Duodenal mucosa (tissue), 2 donors: Measurements from ENCODE around the gene IGSF5.
"Not testable (repeated sequence)": the region's sequence is repeated elsewhere in the genome, so short reads cannot be mapped to it uniquely, and the experiment has no call there.

Source experiments
- H3K27ac ChIP-seq: one replicate; pipeline ENCODE4 v1.7.0; 2013; ENCODE audit warnings: low read depth, low read length
- H3K27me3 ChIP-seq, 2 donors: one replicate each; pipeline ENCODE4 v1.7.0; 2013; ENCODE audit warnings: low read length in 2 of 2, control low read depth in 1 of 2; ENCODE audit not compliant: insufficient read depth in 2 of 2, control insufficient read depth in 1 of 2
- H3K36me3 ChIP-seq, 2 donors: one replicate each; pipeline ENCODE4 v1.7.0; 2013; ENCODE audit warnings: low read length in 2 of 2, control low read depth in 1 of 2; ENCODE audit not compliant: insufficient read depth in 2 of 2, control insufficient read depth in 1 of 2
- H3K4me1 ChIP-seq, 2 donors: one replicate each; pipeline ENCODE4 v1.7.0; 2013; ENCODE audit warnings: low read length in 2 of 2, control low read depth in 1 of 2; ENCODE audit not compliant: insufficient read depth in 2 of 2, control insufficient read depth in 1 of 2
- H3K4me3 ChIP-seq, 2 donors: one replicate each; pipeline ENCODE4 v1.7.0; 2013; ENCODE audit warnings: low read length in 2 of 2, low read depth in 1 of 2
- H3K9ac ChIP-seq, 2 donors: one replicate each; pipeline ENCODE4 v1.7.0; 2013; ENCODE audit warnings: low read length in 2 of 2, low read depth in 1 of 2
- H3K9me3 ChIP-seq, 2 donors: one replicate each; pipeline ENCODE4 v1.7.0; 2013; ENCODE audit warnings: low read length in 2 of 2, control low read depth in 1 of 2; ENCODE audit not compliant: control insufficient read depth in 1 of 2

Gene IGSF5

GRCh38 chr21:39737376-39738000, 7.5 kb upstream of the IGSF5 start:
- no peaks in the 10 kb centered on the region for H3K36me3 ChIP-seq
- H3K27me3 ChIP-seq, result no peaks in the 10 kb centered on the region
- no peak overlapping the region for H3K27ac ChIP-seq
- H3K4me1 ChIP-seq, result no peaks in the 10 kb centered on the region
- H3K9ac ChIP-seq, result no peak overlapping the region
- no peak overlapping the region for H3K4me3 ChIP-seq
- H3K9me3 ChIP-seq, result no peaks in the 10 kb centered on the region

DNA sequence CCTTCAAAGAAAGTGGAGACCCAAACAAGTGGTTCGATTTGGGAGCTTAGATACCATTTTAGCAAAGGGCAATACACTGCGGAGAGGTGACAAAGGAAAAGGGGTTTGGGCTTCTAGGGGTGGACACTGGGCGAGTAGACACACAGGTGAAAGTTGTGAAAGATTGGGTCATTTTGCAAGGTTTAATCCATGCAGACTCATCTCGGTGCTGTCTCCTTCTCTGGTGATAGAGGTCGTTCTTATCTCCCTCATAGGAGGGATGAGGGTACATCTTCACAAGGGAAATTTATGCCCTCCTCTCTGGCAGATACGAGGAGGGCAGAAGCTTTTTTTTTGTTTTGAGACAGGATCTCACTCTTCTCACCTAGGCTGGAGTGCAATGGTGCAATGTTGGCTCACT, 6.4 kb upstream of the IGSF5 start:
- H3K9me3 ChIP-seq, result no peaks in the 10 kb centered on the region
- H3K36me3 ChIP-seq, result no peaks in the 10 kb centered on the region
- H3K27ac ChIP-seq, result no peak overlapping the region
- no peaks in the 10 kb centered on the region for H3K4me1 ChIP-seq
- H3K9ac ChIP-seq, result no peak overlapping the region
- no peak overlapping the region for H3K4me3 ChIP-seq
- H3K27me3 ChIP-seq, result no peaks in the 10 kb centered on the region

GRCh38 chr21:39739531-39739930, 5.5 kb upstream of the IGSF5 start:
- H3K4me1 ChIP-seq, H3K9me3 ChIP-seq: not testable (repeated sequence)

DNA sequence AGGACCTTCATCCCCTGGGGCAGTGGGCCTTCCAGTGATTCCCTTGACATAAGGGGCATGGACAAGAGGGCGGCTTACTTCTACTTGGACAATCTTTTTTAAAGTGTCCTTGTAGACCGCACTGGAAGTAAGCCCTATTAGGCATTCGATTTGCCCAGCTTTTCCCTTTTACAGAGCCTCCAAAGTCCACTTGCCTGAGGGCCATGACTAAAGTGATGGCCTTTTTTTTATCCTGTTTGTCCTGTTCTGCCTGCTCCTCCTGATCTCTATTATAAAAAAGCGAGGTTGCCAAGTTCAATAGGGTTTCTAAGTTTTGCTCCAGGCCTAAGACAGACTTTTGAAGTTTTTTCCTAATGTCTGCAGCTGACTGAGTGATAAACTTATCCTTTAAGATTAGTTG, 2.4 kb upstream of the IGSF5 start:
- not testable (repeated sequence) for H3K27ac ChIP-seq, H3K27me3 ChIP-seq, H3K9me3 ChIP-seq, H3K4me3 ChIP-seq, H3K36me3 ChIP-seq, H3K4me1 ChIP-seq, H3K9ac ChIP-seq

More at GRCh38 chr21:39739531-39739930, 5.5 kb upstream of the IGSF5 start:
- H3K9ac ChIP-seq, H3K27ac ChIP-seq, H3K36me3 ChIP-seq, H3K27me3 ChIP-seq, H3K4me3 ChIP-seq: not testable (repeated sequence)

DNA sequence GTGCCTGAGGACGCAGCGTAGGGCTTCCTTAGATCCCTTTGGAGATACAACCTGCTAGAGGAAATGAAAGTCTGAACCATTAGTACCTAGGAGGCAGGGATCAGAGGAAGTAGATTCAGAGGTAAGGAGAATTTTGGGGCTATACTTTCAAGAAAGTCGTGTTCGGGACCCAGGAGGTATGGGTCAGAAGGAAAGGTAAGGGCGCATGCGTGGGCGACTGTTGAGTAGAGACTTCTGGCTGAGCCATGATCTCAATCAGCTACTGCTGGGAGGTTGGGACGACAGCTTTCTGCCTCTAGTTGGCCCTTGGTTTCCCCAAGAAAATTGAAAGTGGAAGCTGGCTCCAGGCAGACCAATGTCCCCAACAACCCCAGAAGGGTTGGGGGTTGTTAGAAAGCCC, 349 bp downstream of the IGSF5 start:
- not testable (repeated sequence) for H3K9me3 ChIP-seq, H3K4me3 ChIP-seq, H3K9ac ChIP-seq, H3K36me3 ChIP-seq, H3K4me1 ChIP-seq, H3K27me3 ChIP-seq, H3K27ac ChIP-seq

DNA sequence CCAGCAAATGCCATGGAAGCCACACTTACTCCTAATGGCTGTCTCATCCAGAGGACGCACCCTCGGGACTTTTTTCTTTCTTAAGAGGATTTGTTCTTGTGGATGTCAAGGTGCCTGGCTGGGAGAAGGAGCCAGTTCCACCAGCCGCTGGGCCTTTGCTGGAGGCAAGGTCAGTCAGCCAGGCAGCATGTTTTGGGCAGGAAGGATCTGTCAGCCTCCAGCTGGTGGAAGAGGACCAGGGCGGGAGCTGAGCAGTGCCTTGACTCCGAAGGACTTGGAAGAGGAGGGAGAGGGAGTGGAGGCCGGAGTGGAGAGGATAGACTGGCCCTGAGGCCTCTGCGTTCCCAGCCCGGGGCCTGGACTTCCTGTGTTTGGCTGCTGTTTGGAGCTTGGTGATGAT, 5.7 kb downstream of the IGSF5 start:
- Histone ChIP-seq H3K27ac (no peak overlapping the region), H3K4me3 (no peak overlapping the region), H3K4me1 (no peaks in the 10 kb centered on the region), H3K27me3 (no peaks in the 10 kb centered on the region), H3K36me3 (no peaks in the 10 kb centered on the region), H3K9ac (no peak overlapping the region), H3K9me3 (peaks cover 0 to 8% of the 10 kb centered on the region in 2 donors)

DNA sequence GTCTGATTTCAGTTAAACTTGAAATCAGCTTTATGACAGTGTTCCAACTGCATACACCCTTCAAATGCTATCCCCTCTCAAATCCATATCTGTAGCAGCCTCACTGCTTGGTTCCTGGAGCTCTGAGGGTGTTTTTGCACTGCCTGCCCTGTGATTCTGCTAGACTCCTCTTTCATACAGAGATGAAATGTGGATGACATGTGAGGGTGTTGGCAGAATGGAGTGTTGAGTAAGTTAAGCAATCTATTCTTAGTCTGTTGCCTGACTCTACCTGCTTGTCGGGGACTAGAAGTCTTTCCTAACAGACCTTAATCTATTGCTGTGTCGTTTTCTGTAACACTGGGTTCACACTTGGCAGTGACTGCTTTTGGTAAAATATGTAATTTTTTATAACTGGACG, 9.8 kb downstream of the IGSF5 start:
- Histone ChIP-seq H3K9me3 (peaks cover 0 to 8% of the 10 kb centered on the region in 2 donors), H3K27me3 (no peaks in the 10 kb centered on the region), H3K27ac (no peak overlapping the region), H3K4me3 (no peak overlapping the region), H3K4me1 (no peaks in the 10 kb centered on the region), H3K36me3 (no peaks in the 10 kb centered on the region), H3K9ac (no peak overlapping the region)

DNA sequence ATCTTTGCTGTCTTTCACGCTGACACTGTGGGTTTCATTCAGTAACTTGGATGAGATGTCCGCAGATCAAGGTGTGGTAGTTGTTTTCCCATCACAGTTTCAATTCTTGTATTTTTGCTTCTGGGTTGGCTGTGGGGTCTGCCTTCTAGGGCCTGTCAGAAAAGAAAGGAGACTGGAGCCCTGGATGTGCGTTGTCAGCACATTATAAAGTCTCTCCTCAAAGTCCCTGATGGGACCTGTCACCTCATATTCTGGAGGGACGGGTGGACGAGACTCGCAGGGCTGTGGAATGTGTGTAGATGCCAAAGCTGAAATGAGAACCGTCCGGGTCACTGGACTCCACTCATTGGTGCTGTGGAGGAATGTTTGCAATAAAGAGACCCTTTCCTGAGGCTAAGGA, 11.3 kb downstream of the IGSF5 start:
- Histone ChIP-seq H3K9me3 (peaks cover 0 to 8% of the 10 kb centered on the region in 2 donors), H3K4me3 (no peak overlapping the region), H3K9ac (no peak overlapping the region), H3K4me1 (no peaks in the 10 kb centered on the region), H3K27ac (no peak overlapping the region), H3K27me3 (no peaks in the 10 kb centered on the region), H3K36me3 (no peaks in the 10 kb centered on the region)

GRCh38 chr21:39763272-39763970, 18.4 kb downstream of the IGSF5 start:
- no peaks in the 10 kb centered on the region for H3K27me3 ChIP-seq
- no peak overlapping the region for H3K27ac ChIP-seq
- H3K9ac ChIP-seq, result no peak overlapping the region
- no peak overlapping the region for H3K4me3 ChIP-seq
- no peaks in the 10 kb centered on the region for H3K36me3 ChIP-seq
- H3K4me1 ChIP-seq, result no peaks in the 10 kb centered on the region
- no peaks in the 10 kb centered on the region for H3K9me3 ChIP-seq

GRCh38 chr21:39774227-39774626, 29.2 kb downstream of the IGSF5 start:
- Histone ChIP-seq H3K4me3 (no peak overlapping the region), H3K36me3 (no peaks in the 10 kb centered on the region), H3K27ac (no peak overlapping the region), H3K27me3 (no peaks in the 10 kb centered on the region), H3K9ac (no peak overlapping the region), H3K4me1 (no peaks in the 10 kb centered on the region), H3K9me3 (no peaks in the 10 kb centered on the region)
